ENCODE results near the gene ALX1. TPM values are rescaled to one million over a fixed set of nuclear protein-coding genes. Genes with fewer than 3 reads are reported as not detected.
A peak's percentile ranks its signal among the peaks of the same experiment; 100 is the strongest.

The ALX1 gene
- total RNA-seq, 2 donors from 2014 or later: not detected

- peaks cover 3% of the 10 kb centered on the region for H3K36me3 Mint-ChIP-seq (ENCODE audit: low read depth)
- no peak overlapping the region for H3K27ac Mint-ChIP-seq
Measured at GRCh38 chr12:85278598-85279448, 1.2 kb upstream of the ALX1 start.

DNA sequence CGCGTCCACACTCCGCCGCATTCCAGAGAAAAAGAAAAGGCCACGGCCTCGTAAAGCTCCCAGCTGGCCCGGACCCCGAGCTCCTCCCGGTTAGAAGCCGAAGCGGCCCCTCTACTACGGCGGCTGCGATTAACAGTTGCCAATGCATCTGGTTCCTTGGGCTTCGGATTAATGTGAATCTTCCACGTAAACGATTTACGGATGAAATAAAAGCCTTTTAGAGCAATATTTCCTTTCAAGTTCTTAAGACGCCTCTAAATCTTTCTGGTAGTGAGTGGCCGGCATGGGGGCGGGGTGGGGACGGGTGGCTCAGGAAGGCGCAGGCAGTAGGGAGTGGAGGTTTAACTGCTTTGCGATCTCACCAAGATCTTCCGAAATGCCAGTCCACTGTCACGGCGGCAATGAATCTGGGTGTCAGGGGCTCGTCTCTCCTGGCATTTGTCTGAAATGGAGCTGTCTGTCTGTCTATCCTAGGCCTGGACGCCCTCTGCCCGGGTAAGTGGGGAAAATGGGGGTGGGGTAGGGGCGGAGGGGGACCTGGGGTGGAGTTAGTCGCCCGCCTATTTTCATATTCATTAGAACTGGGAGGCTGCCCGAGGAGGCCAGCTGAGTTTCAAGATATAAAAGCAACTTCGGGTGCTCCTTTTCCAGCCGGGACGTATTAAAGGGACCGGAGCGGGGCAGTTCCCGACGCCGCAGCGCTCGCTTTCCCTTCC is 413 bp upstream of the ALX1 start:
- Mint-ChIP-seq H3K27me3 (peaks cover 37% of the 10 kb centered on the region), H3K36me3 (ENCODE audit: low read depth) (peaks cover 3% of the 10 kb centered on the region)
- DNase-seq: no peak

More at GRCh38 chr12:85278598-85279448, 1.2 kb upstream of the ALX1 start:
- Mint-ChIP-seq H3K27me3 (peaks cover 42% of the 10 kb centered on the region), H3K4me3 (no peak overlapping the region), H3K4me1 (peaks cover 5% of the 10 kb centered on the region)
- H3K9me3 ChIP-seq (ENCODE audit: control insufficient read depth, low read length, poor library complexity, severe bottlenecking): no peaks in the 10 kb centered on the region
- ATAC-seq (no peak), DNase-seq (no peak)

GRCh38 chr12:85280984-85281630 is 1.1 kb downstream of the ALX1 start:
- Mint-ChIP-seq H3K36me3 (ENCODE audit: low read depth) (peaks cover 3% of the 10 kb centered on the region), H3K27ac (no peak overlapping the region), H3K4me3 (peak overlapping the region; percentile 84), H3K27me3 (peaks cover 37% of the 10 kb centered on the region), H3K4me1 (peaks cover 5% of the 10 kb centered on the region)
- ATAC-seq (no peak), DNase-seq (no peak)
- no peaks in the 10 kb centered on the region for H3K9me3 ChIP-seq (ENCODE audit: control insufficient read depth, low read length, poor library complexity, severe bottlenecking)

More for the DNA sequence above, 413 bp upstream of the ALX1 start:
- peaks cover 5% of the 10 kb centered on the region for H3K4me1 Mint-ChIP-seq
- no peak overlapping the region for H3K4me3 Mint-ChIP-seq
- no peak overlapping the region for H3K27ac Mint-ChIP-seq
- H3K9me3 ChIP-seq (ENCODE audit: control insufficient read depth, low read length, poor library complexity, severe bottlenecking): no peaks in the 10 kb centered on the region
- ATAC-seq: no peak

DNA sequence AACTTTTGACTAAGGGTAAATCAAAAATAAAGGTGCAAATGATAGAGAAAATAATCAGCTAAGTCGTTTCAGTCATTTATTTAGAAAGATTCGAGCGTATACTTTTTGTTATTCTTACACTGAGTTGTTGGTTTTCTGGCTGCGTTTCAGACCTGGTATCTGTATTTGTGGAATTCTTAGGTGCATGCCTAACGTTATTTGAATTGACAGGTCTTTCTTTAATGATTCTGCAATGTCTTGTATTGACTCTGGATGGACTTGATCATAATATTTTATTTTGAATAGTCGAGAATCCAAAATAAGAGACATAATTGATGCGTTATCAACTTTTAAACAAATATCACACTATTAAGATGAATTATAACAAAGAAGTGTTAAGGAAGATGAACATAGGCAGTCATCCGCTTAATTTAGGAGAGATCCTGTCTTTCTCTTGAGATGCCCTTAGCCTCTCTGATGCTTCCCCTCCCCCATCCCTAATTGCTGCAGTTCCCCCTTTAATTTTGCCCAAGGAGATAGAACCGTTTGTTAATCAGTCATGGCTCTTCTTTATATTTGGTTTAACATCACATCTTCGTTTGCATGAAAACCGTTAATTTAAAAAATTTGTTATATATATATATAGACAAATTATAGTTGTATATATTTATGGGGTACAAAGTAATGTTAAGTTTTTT is 1.8 kb downstream of the ALX1 start:
- Mint-ChIP-seq H3K27me3 (peaks cover 37% of the 10 kb centered on the region), H3K4me1 (peaks cover 5% of the 10 kb centered on the region), H3K36me3 (ENCODE audit: low read depth) (peaks cover 3% of the 10 kb centered on the region), H3K4me3 (no peak overlapping the region), H3K27ac (no peak overlapping the region)
- no peak for ATAC-seq
- DNase-seq: no peak
- H3K9me3 ChIP-seq (ENCODE audit: control insufficient read depth, low read length, poor library complexity, severe bottlenecking): no peaks in the 10 kb centered on the region

- H3K4me1 Mint-ChIP-seq: peaks cover 5% of the 10 kb centered on the region
- ATAC-seq (no peak), DNase-seq (no peak)
- no peak overlapping the region for H3K4me3 Mint-ChIP-seq
- H3K27ac Mint-ChIP-seq: no peak overlapping the region
- peaks cover 3% of the 10 kb centered on the region for H3K36me3 Mint-ChIP-seq (ENCODE audit: low read depth)
- H3K9me3 ChIP-seq (ENCODE audit: control insufficient read depth, low read length, poor library complexity, severe bottlenecking): no peaks in the 10 kb centered on the region
- peaks cover 24% of the 10 kb centered on the region for H3K27me3 Mint-ChIP-seq
Measured at GRCh38 chr12:85283560-85283959, 3.5 kb downstream of the ALX1 start.

GRCh38 chr12:85296362-85296761 is 16.3 kb downstream of the ALX1 start:
- Mint-ChIP-seq H3K4me3 (no peak overlapping the region), H3K4me1 (no peaks in the 10 kb centered on the region), H3K27me3 (no peaks in the 10 kb centered on the region), H3K36me3 (ENCODE audit: low read depth) (no peaks in the 10 kb centered on the region), H3K27ac (no peak overlapping the region)
- no peak for DNase-seq
- ATAC-seq: no peak
- no peaks in the 10 kb centered on the region for H3K9me3 ChIP-seq (ENCODE audit: control insufficient read depth, low read length, poor library complexity, severe bottlenecking)

GRCh38 chr12:85299053-85299452 is 19.0 kb downstream of the ALX1 start:
- DNase-seq (no peak), ATAC-seq (no peak)
- Mint-ChIP-seq H3K36me3 (ENCODE audit: low read depth) (no peaks in the 10 kb centered on the region), H3K27me3 (no peaks in the 10 kb centered on the region), H3K4me1 (no peaks in the 10 kb centered on the region), H3K4me3 (no peak overlapping the region), H3K27ac (no peak overlapping the region)
- no peaks in the 10 kb centered on the region for H3K9me3 ChIP-seq (ENCODE audit: control insufficient read depth, low read length, poor library complexity, severe bottlenecking)

GRCh38 chr12:85301051-85301450 is 21.0 kb downstream of the ALX1 start:
- Mint-ChIP-seq H3K36me3 (ENCODE audit: low read depth) (no peaks in the 10 kb centered on the region), H3K27ac (no peak overlapping the region), H3K27me3 (no peaks in the 10 kb centered on the region), H3K4me3 (no peak overlapping the region), H3K4me1 (no peaks in the 10 kb centered on the region)
- H3K9me3 ChIP-seq (ENCODE audit: control insufficient read depth, low read length, poor library complexity, severe bottlenecking): no peaks in the 10 kb centered on the region
- no peak for DNase-seq
- ATAC-seq: no peak

GRCh38 chr12:85308374-85308773 is 28.4 kb downstream of the ALX1 start:
- H3K27ac Mint-ChIP-seq: no peak overlapping the region
- no peaks in the 10 kb centered on the region for H3K9me3 ChIP-seq (ENCODE audit: control insufficient read depth, low read length, poor library complexity, severe bottlenecking)
- no peaks in the 10 kb centered on the region for H3K36me3 Mint-ChIP-seq (ENCODE audit: low read depth)
- no peaks in the 10 kb centered on the region for H3K27me3 Mint-ChIP-seq
- DNase-seq (no peak), ATAC-seq (no peak)
- H3K4me3 Mint-ChIP-seq: no peak overlapping the region
- H3K4me1 Mint-ChIP-seq: no peaks in the 10 kb centered on the region

- H3K36me3 Mint-ChIP-seq (ENCODE audit: low read depth): no peaks in the 10 kb centered on the region
- no peaks in the 10 kb centered on the region for H3K27me3 Mint-ChIP-seq
- no peak for ATAC-seq
- H3K4me3 Mint-ChIP-seq: no peak overlapping the region
- H3K4me1 Mint-ChIP-seq: no peaks in the 10 kb centered on the region
- no peaks in the 10 kb centered on the region for H3K9me3 ChIP-seq (ENCODE audit: control insufficient read depth, low read length, poor library complexity, severe bottlenecking)
- H3K27ac Mint-ChIP-seq: no peak overlapping the region
- no peak for DNase-seq
Measured at GRCh38 chr12:85309125-85309566, 29.1 kb downstream of the ALX1 start.

GRCh38 chr12:85310025-85310424 is 30.0 kb downstream of the ALX1 start:
- Mint-ChIP-seq H3K27ac (no peak overlapping the region), H3K36me3 (ENCODE audit: low read depth) (no peaks in the 10 kb centered on the region), H3K4me1 (no peaks in the 10 kb centered on the region), H3K27me3 (no peaks in the 10 kb centered on the region), H3K4me3 (no peak overlapping the region)
- ATAC-seq (no peak), DNase-seq (no peak)
- H3K9me3 ChIP-seq (ENCODE audit: control insufficient read depth, low read length, poor library complexity, severe bottlenecking): no peaks in the 10 kb centered on the region

DNA sequence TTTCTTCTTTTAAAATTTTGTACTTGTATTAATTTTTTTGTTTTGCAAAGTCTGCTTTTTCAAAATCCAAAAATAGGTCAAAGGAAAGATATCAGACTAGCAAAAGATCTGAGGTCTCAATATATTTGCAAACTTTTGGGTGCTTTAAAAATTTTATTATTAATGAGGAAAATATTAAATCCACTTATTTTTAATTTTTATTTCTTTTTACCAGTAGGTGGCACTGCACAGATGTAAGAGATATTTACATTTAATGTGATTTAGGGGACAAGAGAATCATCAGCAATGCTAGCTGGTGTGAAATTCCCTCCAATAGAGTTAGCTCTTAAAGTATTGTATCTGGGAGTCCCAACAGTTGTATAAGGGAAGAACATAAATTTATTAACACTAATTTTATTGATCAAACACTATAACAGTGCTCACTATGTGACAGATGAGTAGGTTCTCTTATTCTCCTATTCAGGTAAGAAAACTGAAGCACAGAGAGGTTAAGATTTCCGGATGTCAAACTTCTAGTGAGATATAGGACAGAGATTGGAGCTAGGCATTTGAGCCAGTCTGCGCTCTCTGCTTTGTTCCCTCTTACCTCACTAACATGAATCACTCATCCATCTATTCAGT is 30.5 kb downstream of the ALX1 start:
- ATAC-seq: no peak
- no peaks in the 10 kb centered on the region for H3K9me3 ChIP-seq (ENCODE audit: control insufficient read depth, low read length, poor library complexity, severe bottlenecking)
- H3K36me3 Mint-ChIP-seq (ENCODE audit: low read depth): no peaks in the 10 kb centered on the region
- H3K27me3 Mint-ChIP-seq: no peaks in the 10 kb centered on the region
- no peak overlapping the region for H3K27ac Mint-ChIP-seq
- no peaks in the 10 kb centered on the region for H3K4me1 Mint-ChIP-seq
- no peak overlapping the region for H3K4me3 Mint-ChIP-seq
- DNase-seq: no peak
